Measurements from ENCODE around the gene ASXL1.

DNA sequence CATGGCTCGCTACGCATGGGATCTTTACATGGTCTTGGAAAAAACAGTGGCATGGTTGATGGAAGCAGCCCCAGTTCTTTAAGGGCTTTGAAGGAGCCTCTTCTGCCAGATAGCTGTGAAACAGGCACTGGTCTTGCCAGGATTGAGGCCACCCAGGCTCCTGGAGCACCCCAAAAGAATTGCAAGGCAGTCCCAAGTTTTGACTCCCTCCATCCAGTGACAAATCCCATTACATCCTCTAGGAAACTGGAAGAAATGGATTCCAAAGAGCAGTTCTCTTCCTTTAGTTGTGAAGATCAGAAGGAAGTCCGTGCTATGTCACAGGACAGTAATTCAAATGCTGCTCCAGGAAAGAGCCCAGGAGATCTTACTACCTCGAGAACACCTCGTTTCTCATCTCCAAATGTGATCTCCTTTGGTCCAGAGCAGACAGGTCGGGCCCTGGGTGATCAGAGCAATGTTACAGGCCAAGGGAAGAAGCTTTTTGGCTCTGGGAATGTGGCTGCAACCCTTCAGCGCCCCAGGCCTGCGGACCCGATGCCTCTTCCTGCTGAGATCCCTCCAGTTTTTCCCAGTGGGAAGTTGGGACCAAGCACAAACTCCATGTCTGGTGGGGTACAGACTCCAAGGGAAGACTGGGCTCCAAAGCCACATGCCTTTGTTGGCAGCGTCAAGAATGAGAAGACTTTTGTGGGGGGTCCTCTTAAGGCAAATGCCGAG is 78.2 kb downstream of the ASXL1 start:
- TF ChIP-seq POLR2A (IDR thresholded peaks at IDR 0.05; ENCODE audit: low read depth, low read length), result no peak
- no peak for TF ChIP-seq TAF1 (IDR thresholded peaks at IDR 0.05; ENCODE audit: borderline replicate concordance, low read depth, low read length)
